ENCODE measurements around the gene HSD17B14. TPM values are rescaled to one million over a fixed set of nuclear protein-coding genes. Genes with fewer than 3 reads are reported as not detected.

Gene HSD17B14
- total and polyA plus RNA-seq, 2 of the 13 experiments (the other 11 are each of a cell fraction or from before 2014, with no cell fraction given), result 0.58 to 1.2 TPM

GRCh38 chr19:48818234-48818820, 18.0 kb downstream of the HSD17B14 start (continued):
- TF ChIP-seq ZBTB40 (IDR thresholded peaks at IDR 0.05) (no peak), ZBTB40 (CRISPR knock-in tag; IDR thresholded peaks at IDR 0.05) (0 out of 2 replicates have a peak, but pooled peaks have one; percentile 33), ZFP62 (CRISPR knock-in tag; IDR thresholded peaks at IDR 0.05) (no peak), ZNF691 (CRISPR knock-in tag; IDR thresholded peaks at IDR 0.05; ENCODE audit: borderline replicate concordance, low read depth) (no peak), ATF4 (CRISPR knock-in tag; IDR thresholded peaks at IDR 0.05) (no peak), ZFP82 (CRISPR knock-in tag; IDR thresholded peaks at IDR 0.05; ENCODE audit: borderline replicate concordance) (no peak), ZGPAT (CRISPR knock-in tag; IDR thresholded peaks at IDR 0.05) (no peak), MAX (IDR thresholded peaks at IDR 0.05) (peak; percentile 40; the same call in 1 of the 2 replicates), SRF (IDR thresholded peaks at IDR 0.05; ENCODE audit: low read depth, low read length) (no peak), ZFP91 (CRISPR knock-in tag; IDR thresholded peaks at IDR 0.05; ENCODE audit: borderline replicate concordance) (0 out of 2 replicates have a peak, but pooled peaks have one; percentile 10)

Data from HepG2 (cell line).